LNCaP clone FGC (cell line): ENCODE measurements around the gene GJB2.

Source experiments
- DNase-seq: peaks from one replicate; pipeline ENCODE4 v3.0.0-alpha.2; 2011; ENCODE audit warnings: low read depth
- H3K4me3 ChIP-seq: 2 replicates; pipeline ENCODE4 v1.5.1; 2011; ENCODE audit warnings: mild to moderate bottlenecking, low read depth, low read length, control low read depth
- CTCF ChIP-seq: IDR thresholded peaks from 2 replicates; pipeline ENCODE4 v1.5.1; 2012; ENCODE audit warnings: mild to moderate bottlenecking; ENCODE audit not compliant: control insufficient read depth, insufficient read depth; ENCODE audit errors: extremely low read depth

Gene GJB2

GRCh38 chr13:20141238-20142022 is 51.3 kb downstream of the GJB2 start:
- H3K4me3 ChIP-seq: no peak overlapping the region
- DNase-seq: no peak
- TF ChIP-seq CTCF: no peak

GRCh38 chr13:20140487-20140886 is 52.3 kb downstream of the GJB2 start:
- no peak for TF ChIP-seq CTCF
- no peak for DNase-seq

GRCh38 chr13:20137875-20138274 is 54.9 kb downstream of the GJB2 start:
- no peak for DNase-seq
- no peak overlapping the region for H3K4me3 ChIP-seq
- TF ChIP-seq CTCF: no peak

More at GRCh38 chr13:20140487-20140886, 52.3 kb downstream of the GJB2 start:
- no peak overlapping the region for H3K4me3 ChIP-seq
